Measurements from ENCODE around the gene PHACTR1. TPM values are rescaled to one million over a fixed set of nuclear protein-coding genes. Genes with fewer than 3 reads are reported as not detected.
A peak's percentile ranks its signal among the peaks of the same experiment; 100 is the strongest.

Gene PHACTR1
- total and polyA plus RNA-seq, 2 experiments from 2014 or later = 11.2 to 33.9 TPM

DNA sequence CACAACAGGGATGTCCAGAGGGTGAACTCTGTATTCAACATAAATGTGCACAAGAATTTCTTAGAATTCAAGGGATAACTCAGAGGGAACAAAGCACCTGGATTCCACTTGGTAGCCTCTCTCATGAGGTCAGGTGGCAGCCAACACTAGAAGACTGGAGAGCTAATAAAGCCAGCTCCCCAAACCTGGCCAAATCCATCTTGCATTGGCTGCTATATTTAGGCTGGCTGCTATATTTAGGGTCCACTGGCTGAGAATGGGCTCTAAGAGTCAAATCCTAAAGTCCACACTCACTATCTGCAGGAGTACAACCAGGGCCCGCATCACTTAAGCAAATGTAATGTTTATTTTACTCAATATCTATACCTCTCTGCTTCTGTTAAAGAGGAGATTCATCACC is 591.8 kb downstream of the PHACTR1 start:
- Histone ChIP-seq H3K27ac (peak overlapping the region; percentile 65), H3K27me3 (no peaks in the 10 kb centered on the region), H3K36me3 (peaks cover 40% of the 10 kb centered on the region), H3K4me1 (ENCODE audit: low read depth) (peaks cover 25% of the 10 kb centered on the region), H3K9me3 (ENCODE audit: low read depth) (no peaks in the 10 kb centered on the region), H3K4me3 (no peak overlapping the region)
- TF ChIP-seq, protein P1, sequence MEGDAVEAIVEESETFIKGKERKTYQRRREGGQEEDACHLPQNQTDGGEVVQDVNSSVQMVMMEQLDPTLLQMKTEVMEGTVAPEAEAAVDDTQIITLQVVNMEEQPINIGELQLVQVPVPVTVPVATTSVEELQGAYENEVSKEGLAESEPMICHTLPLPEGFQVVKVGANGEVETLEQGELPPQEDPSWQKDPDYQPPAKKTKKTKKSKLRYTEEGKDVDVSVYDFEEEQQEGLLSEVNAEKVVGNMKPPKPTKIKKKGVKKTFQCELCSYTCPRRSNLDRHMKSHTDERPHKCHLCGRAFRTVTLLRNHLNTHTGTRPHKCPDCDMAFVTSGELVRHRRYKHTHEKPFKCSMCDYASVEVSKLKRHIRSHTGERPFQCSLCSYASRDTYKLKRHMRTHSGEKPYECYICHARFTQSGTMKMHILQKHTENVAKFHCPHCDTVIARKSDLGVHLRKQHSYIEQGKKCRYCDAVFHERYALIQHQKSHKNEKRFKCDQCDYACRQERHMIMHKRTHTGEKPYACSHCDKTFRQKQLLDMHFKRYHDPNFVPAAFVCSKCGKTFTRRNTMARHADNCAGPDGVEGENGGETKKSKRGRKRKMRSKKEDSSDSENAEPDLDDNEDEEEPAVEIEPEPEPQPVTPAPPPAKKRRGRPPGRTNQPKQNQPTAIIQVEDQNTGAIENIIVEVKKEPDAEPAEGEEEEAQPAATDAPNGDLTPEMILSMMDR (IDR thresholded peaks at IDR 0.05; ENCODE audit: low read depth, low read length) = no peak
- no peak for DNase-seq (ENCODE audit: low read depth in 1 of 2, low spot score in 1 of 2)

DNA sequence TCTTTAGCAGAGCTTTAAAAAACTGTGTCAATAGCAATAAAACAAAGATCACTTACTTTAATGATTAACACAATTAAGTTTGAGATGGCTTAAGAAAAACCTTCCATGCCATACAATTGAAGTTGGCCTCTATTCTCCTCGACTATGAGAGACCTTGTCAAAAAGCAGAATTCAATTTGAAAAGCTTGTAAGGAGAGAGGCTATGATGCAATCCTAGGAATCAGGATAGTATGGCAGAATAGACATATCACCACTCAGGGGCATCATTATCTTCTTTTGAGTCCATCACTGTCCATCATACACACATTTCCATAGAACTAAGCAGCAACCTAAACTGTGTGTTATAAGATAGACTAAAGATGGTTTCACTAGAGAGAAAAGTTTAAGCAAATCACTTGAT is 594.6 kb downstream of the PHACTR1 start:
- TF ChIP-seq, protein P1 (IDR thresholded peaks at IDR 0.05; ENCODE audit: low read depth, low read length) = no peak
- H3K27ac ChIP-seq = no peak overlapping the region
- DNase-seq (ENCODE audit: low read depth in 1 of 2, low spot score in 1 of 2) = no peak
- H3K4me3 ChIP-seq = no peak overlapping the region
- peaks cover 48% of the 10 kb centered on the region for H3K36me3 ChIP-seq
- peaks cover 12% of the 10 kb centered on the region for H3K4me1 ChIP-seq (ENCODE audit: low read depth)
- H3K27me3 ChIP-seq = no peaks in the 10 kb centered on the region
- H3K9me3 ChIP-seq (ENCODE audit: low read depth) = no peaks in the 10 kb centered on the region

DNA sequence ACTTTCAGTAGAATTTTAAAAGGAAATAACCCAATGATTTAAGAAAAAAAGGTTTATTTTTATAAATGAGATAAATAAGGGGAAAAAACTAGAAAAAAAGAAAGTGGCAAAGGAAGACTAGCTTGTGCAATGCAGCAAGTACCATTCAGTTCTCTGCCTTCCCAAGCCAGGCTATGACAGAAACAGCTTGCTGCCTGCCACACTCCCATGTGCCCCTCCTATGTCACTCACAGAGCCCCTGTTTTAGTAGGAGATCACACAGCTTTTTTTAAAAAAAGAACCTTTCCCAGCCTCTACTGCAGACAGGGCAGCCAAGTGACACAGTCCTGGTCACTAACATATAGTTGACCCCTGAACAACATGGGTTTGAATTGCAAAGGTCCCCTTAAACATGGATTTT is 598.2 kb downstream of the PHACTR1 start:
- TF ChIP-seq, protein P1 (IDR thresholded peaks at IDR 0.05; ENCODE audit: low read depth, low read length) = no peak
- Histone ChIP-seq H3K36me3 (peaks cover 65% of the 10 kb centered on the region), H3K27me3 (no peaks in the 10 kb centered on the region), H3K4me3 (no peak overlapping the region), H3K9me3 (ENCODE audit: low read depth) (no peaks in the 10 kb centered on the region), H3K4me1 (ENCODE audit: low read depth) (no peaks in the 10 kb centered on the region), H3K27ac (no peak overlapping the region)
- no peak for DNase-seq (ENCODE audit: low read depth in 1 of 2, low spot score in 1 of 2)

DNA sequence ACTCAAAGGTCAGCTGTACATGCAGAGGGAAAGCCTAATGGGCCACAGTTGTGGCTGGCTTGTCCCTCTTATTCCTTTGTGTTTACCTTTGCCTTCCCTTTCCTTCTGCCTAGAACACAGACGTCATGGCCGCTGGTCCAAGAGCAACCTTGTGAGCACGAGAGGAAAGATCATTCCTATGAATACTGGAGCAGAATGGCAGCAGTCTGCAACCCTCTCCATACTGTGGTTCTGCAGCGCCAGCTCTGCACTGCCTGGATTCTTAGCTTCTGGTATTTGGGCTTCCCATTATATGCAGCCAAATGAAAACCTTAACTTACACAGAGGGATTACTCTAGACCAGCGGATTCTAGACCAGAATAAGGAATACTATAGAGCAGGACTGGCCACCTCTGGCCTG is 599.3 kb downstream of the PHACTR1 start:
- H3K36me3 ChIP-seq = peaks cover 72% of the 10 kb centered on the region
- H3K27me3 ChIP-seq = no peaks in the 10 kb centered on the region
- no peaks in the 10 kb centered on the region for H3K9me3 ChIP-seq (ENCODE audit: low read depth)
- no peak overlapping the region for H3K27ac ChIP-seq
- TF ChIP-seq, protein P1 (IDR thresholded peaks at IDR 0.05; ENCODE audit: low read depth, low read length) = no peak
- DNase-seq (ENCODE audit: low read depth in 1 of 2, low spot score in 1 of 2) = no peak
- H3K4me3 ChIP-seq = no peak overlapping the region
- no peaks in the 10 kb centered on the region for H3K4me1 ChIP-seq (ENCODE audit: low read depth)

DNA sequence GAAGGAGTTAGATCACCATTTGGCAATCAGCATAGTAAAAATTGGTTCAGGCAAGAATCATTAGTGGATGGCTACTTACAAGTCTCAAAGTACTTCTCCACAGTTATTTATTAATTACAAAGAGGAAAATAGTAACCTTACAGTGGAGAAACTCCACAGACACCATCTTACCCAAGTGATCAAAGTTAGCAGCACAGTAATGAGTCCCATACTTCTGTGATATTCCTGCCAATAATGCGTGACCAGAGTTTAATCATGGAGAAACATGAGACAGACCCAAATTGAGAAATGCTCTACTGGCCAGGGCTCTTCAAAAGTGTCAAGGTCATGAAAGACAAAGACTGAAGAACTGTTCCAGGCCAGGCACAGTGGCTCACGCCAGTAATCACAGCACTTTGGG is 602.3 kb downstream of the PHACTR1 start:
- Histone ChIP-seq H3K36me3 (peaks cover 64% of the 10 kb centered on the region), H3K4me3 (no peak overlapping the region), H3K9me3 (ENCODE audit: low read depth) (no peaks in the 10 kb centered on the region), H3K27ac (no peak overlapping the region), H3K27me3 (no peaks in the 10 kb centered on the region), H3K4me1 (ENCODE audit: low read depth) (peaks cover 12% of the 10 kb centered on the region)
- DNase-seq (ENCODE audit: low read depth in 1 of 2, low spot score in 1 of 2) = no peak
- TF ChIP-seq, protein P1 (IDR thresholded peaks at IDR 0.05; ENCODE audit: low read depth, low read length) = no peak
